Measurements from ENCODE around the gene VWA2.

VWA2 gene

DNA sequence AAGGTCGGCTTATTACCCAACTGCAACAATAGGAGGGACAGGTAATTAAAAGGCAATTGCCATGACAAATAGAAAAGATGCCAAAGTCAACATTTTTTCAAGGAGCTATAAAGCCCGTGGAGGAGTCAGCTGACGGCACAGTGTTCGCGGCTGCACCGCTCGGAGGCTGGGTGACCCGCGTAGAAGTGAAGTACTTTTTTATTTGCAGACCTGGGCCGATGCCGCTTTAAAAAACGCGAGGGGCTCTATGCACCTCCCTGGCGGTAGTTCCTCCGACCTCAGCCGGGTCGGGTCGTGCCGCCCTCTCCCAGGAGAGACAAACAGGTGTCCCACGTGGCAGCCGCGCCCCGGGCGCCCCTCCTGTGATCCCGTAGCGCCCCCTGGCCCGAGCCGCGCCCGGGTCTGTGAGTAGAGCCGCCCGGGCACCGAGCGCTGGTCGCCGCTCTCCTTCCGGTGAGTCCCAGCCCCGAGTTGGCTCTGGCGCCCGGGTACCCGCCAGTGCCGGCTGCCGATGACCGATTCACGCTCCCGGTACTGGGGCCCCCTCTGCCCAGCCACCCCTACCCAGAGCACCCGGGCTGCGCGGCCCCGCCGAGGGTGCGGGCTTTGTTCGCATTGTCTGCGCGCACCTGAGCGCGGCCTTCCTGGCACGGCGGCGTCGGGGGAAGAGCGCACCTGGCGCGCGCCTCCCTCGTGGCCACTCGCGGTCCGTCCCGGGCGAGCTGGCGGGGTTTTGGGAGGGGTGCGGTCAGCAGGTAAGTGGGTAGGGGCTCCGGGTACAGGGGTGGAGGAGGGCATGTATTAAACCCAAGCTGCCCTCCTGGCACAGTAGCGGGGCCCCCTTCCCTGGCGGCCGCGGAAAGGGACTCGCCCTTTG lies at the start of gene VWA2:
Gene VWA2, plus strand, starts transcription at position 138 of the 877 bp plus-strand sequence. CDS start 9,460 bp downstream, outside the sequence.
- in situ Hi-C loops (cut with MboI; ENCODE audit: low sequenced_read_pairs), result no loop called here

- in situ Hi-C loops (cut with MboI; ENCODE audit: low sequenced_read_pairs), result no loop called here
Observed at GRCh38 chr10:114189700-114190099, 49.4 kb upstream of the VWA2 start.

DNA sequence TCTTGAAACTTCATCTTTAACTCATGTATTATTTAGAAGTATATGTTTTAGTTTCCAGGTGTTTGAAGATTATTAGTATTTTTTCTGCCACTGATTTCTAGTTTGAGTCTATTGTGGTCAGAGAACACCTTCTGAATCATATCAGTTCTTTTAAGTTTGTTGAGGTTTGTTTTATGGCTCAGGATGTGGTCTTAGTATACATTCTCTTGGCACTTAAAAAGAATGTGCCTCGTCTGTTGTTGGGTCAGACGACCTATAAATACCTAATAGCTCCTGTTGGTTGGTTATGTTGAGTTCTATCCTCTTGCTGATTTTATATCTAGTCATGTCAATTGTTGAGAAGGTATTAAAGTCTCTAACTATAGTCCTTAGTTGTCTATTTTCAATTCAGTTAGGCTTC lies 44.0 kb upstream of the VWA2 start:
- in situ Hi-C loops (cut with MboI; ENCODE audit: low sequenced_read_pairs), result no loop called here

GRCh38 chr10:114199239-114199638 lies 39.8 kb upstream of the VWA2 start:
- in situ Hi-C loops (cut with MboI; ENCODE audit: low sequenced_read_pairs), result no loop called here

- in situ Hi-C loops (cut with MboI; ENCODE audit: low sequenced_read_pairs), result no loop called here
Observed at GRCh38 chr10:114202812-114203211, 36.2 kb upstream of the VWA2 start.

DNA sequence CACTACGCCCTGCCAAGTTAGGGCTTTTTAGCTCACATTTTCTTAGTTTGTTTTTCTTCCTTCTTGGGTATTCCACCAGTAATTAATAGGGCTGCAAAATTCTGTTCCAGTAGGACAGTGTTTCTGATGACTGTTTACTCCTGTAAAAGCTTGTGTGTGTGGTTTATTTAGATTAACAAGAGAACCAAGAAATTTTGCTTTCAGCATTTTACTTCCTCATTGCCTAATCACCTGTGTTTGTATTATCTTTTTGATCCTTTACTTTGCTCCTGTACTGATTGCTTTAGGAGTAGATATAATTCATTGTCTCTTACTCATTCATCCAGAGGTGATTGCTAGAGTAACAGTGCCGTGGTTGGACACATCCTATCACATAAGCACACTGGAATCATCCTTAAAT lies 32.2 kb upstream of the VWA2 start:
- in situ Hi-C loops (cut with MboI; ENCODE audit: low sequenced_read_pairs), result no loop called here

DNA sequence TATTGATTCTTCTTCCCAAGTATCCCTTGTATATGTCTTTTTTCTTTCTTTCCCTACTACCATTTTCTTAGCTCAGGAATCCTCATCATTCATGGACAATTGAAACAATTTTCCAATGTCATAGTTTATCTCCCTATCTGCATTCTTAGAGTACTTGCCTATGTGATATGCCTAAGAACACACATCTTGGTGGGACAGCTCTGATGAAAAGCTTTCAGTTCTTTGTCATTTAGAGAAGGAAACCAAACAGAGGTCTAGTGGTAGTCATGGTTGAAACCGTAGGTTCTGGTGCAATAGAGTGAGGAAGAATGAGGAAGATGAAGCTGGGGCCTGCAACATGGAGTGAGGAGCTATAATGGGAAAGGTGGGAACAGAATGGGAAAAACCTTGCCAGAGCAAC lies 31.7 kb upstream of the VWA2 start:
- in situ Hi-C loops (cut with MboI; ENCODE audit: low sequenced_read_pairs), result no loop called here

DNA sequence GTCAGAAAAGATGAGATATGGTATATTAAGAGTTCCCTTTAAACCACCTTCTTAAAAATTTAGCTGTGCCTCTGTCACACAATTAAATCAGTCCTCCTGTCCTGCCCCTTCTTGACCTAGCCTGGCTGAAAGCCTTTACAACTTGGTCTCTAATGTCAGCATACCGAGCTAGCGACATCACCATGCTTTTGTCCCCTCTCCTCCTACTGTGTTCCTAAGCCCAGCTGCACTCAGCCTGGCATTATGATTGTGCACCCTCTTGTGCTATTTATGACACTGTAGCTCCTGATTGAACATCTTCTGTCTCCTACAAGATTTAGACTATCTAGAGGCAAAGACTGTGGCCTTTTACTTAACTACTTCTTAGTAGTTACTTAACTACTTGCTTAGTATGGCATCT lies 30.7 kb upstream of the VWA2 start:
- in situ Hi-C loops (cut with MboI; ENCODE audit: low sequenced_read_pairs), result no loop called here

DNA sequence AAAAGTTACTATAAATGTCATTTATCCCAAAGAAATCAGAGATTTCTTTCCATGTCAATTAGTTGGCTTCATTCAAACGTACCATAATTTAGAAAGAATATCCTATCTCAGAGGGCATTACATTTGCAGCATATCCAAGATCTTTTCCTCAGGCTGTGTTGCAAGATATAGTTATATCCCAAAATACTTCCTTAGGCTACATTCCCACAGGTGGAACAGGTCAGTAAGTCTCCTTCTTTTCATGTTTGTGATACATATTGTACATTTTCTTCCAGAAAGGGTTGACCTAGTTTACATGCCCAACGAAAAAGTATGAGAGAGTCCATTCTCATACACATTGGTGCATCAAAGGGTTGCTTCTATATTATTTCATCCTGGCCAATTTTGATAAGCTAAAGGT lies 26.9 kb upstream of the VWA2 start:
- in situ Hi-C loops (cut with MboI; ENCODE audit: low sequenced_read_pairs), result no loop called here

DNA sequence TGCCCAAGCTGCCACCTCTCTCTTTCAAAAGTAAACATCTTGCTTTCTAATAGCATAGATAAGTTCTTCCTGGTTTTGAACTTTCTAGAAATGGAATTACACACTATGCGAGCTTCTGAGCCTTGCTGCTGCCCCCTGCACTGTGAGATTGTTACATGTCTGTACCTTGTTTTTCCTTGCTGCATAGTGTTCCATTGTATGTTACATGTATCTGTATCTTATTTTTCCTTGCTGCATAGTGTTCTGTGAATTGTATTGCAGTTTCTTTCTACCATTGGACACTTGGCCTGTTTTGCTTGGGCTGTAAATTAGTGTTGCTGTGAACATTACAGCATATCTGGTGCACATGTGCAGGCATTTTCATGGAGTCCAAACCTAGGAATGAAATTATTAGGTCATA lies 24.0 kb upstream of the VWA2 start:
- in situ Hi-C loops (cut with MboI; ENCODE audit: low sequenced_read_pairs), result no loop called here

- in situ Hi-C loops (cut with MboI; ENCODE audit: low sequenced_read_pairs), result no loop called here
Observed at GRCh38 chr10:114220281-114220680, 18.8 kb upstream of the VWA2 start.

- in situ Hi-C loops (cut with MboI; ENCODE audit: low sequenced_read_pairs), result no loop called here
Observed at GRCh38 chr10:114221235-114221634, 17.8 kb upstream of the VWA2 start.

DNA sequence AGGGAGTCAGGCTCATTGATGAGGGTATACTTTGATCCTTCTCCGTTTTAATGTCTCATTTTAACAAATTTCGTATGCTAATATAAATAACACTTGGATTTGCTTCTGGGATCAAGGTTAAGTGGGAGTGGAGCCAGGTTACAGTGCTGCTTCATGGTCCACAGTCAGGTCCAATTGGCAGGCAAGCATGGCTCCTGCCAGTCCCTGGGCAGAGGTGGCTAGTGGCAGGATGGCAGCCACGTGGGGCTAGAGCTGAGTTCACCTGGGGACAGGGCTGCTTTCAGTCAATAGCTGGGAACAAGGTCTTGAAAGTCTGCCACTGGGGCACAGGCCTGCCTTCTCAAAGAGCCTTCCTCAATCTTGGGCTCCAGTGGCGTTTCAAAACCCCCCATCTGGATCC lies 16.0 kb upstream of the VWA2 start:
- in situ Hi-C loops (cut with MboI; ENCODE audit: low sequenced_read_pairs), result no loop called here

DNA sequence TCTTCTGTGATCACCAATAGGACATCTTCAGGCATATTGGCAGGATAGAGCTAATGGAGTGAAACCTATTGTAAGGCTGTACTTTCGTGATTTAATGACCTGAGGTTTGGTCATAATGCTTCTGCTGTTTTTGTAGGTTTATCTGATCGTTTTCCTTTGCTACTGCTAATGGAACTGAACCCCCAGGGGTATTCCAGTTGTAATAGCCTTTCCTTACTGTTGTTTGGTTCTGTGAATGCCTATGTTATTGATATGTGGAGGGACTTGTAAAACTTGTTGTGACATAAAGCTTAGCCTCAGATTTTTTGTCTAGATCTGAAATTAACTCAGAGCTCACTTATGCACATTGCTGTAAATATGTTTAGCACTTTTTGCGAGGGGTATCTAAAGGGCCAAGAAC lies 10.9 kb upstream of the VWA2 start:
- in situ Hi-C loops (cut with MboI; ENCODE audit: low sequenced_read_pairs), result no loop called here

GRCh38 chr10:114232561-114233176 lies 6.4 kb upstream of the VWA2 start:
- in situ Hi-C loops (cut with MboI; ENCODE audit: low sequenced_read_pairs), result no loop called here

GRCh38 chr10:114233482-114233881 lies 5.6 kb upstream of the VWA2 start:
- in situ Hi-C loops (cut with MboI; ENCODE audit: low sequenced_read_pairs), result no loop called here

DNA sequence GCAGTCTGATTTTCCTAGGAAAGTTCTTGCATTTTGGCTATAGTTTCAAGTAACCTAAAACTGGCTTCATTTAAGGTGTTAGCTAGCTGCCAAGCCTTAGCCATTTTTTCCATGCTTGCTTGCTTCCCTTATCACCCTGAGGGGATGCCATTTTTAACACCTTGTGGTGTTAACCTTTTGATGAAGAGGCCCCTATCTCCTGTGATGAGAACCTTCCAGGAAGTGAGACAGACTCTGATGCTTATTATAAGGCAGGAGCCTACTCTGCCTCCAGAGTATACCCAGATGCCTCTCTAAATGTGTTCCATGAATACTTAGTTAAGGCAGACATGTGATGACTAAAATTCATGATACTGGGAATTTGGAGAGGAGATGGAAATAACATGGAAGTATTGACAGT lies 4.9 kb upstream of the VWA2 start:
- in situ Hi-C loops (cut with MboI; ENCODE audit: low sequenced_read_pairs), result no loop called here

- in situ Hi-C loops (cut with MboI; ENCODE audit: low sequenced_read_pairs), result no loop called here
Observed at GRCh38 chr10:114239994-114240345, 916 bp downstream of the VWA2 start.

- in situ Hi-C loops (cut with MboI; ENCODE audit: low sequenced_read_pairs), result no loop called here
Observed at GRCh38 chr10:114242235-114242634, 3.2 kb downstream of the VWA2 start.

DNA sequence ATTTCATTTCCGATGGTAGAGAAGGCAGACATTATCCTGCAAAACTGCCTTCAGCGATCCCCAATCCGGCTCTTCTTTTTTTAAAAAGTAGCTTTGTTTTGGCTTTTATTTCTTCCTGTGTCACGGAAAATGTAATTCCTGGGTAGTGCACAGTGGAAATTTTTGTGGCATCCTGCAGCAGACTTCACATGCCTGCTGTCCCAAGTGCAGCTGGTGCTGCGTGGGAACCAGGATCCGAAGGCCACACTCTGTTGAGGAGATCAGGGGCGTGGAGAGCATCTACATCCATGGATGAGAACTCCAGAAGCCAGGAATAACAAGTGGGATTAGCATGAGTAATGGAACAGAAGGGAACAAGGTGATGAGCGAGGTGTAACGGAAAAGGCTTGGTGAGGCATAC lies 4.6 kb downstream of the VWA2 start:
- in situ Hi-C loops (cut with MboI; ENCODE audit: low sequenced_read_pairs), result no loop called here

DNA sequence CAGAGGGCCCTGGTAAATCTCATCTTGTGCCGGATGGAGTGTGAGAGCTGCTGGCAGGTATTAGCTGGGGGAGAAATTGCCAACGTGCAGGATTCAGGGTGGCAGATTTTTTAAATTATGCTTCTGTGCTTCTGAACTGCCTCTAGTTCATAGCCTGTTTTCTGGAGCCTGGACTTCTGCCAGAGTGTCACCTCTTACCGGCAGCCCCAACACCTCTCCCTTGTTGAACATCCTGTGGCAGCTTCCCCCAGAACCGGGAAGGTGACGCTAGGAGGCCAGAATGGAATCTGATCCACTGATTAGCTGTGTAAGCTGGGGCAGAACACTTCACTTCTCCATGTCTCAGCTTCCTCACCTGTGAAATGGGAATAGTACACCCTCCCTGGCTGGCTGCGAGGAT lies 5.1 kb downstream of the VWA2 start:
- in situ Hi-C loops (cut with MboI; ENCODE audit: low sequenced_read_pairs), result no loop called here

DNA sequence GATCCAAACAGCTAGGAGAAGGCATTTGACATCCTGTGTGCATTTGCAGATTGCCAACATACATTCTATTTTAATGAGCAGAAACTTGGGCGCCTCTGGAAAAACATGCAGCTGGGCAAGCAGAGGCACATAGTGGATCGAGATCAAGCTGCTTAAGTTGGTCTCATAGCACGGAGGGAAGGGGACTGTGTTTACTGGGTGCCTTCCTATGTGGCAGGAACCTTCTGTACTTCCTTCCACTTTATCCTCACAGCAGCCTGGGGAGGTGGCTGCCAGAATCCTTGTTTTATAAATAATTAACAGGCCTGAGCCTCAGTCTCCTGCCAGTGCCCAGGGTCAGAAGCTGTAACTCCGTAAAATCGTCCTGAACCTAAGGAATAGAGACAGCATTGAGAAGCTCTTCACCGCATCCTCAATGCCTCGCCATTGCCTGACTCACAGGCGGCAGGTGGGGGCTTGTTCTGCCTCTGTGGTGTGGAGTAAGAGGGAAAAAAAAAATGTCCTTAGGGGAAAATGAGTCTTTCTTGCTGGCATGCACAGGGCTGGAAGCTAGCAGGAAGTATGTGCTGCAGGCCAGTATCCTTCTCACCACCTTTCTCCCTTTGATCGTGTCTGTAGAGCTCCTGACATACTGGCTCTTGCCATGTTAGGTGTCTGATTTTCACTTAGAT lies 6.2 kb downstream of the VWA2 start:
- in situ Hi-C loops (cut with MboI; ENCODE audit: low sequenced_read_pairs), result no loop called here

All from HL-60/S4 treated with phorbol 12-myristate 13-acetate at 8.2 ng/mL for 4 days and 3 days (cell line).